A549 (cell line): ENCODE measurements around the gene EIF2S3. TPM values are rescaled to one million over a fixed set of nuclear protein-coding genes. Genes with fewer than 3 reads are reported as not detected.
"Not testable (repeated sequence)": the region's sequence is repeated elsewhere in the genome, so short reads cannot be mapped to it uniquely, and the experiment has no call there.

Source experiments
- ATAC-seq, 2 experiments: fragments of 200-7000 bp in 1 of 2; fragments of >200 bp in 1 of 2; cut with Nextera tagmentation in 1 of 2; cut with Tn5 transposase in 1 of 2; 3 replicates each; pipeline versions ENCODE4 v1.8.0 to v1.9.1; 2018 to 2020; ENCODE audit warnings: mild to moderate bottlenecking in 1 of 2, moderate library complexity in 1 of 2
- CTCF ChIA-PET: fragments of 300-600 bp; sonication (Branson Sonifier 250); formaldehyde crosslinking; extraction: SDS; loops from one replicate; lab custom pipeline; 2021; ENCODE audit warnings: antibody characterized with exemption, inconsistent platforms; lab: Yijun Ruan, JAX
- POLR2A ChIA-PET: fragments of 350-600 bp; formaldehyde crosslinking; extraction: SDS; loops from one replicate; lab custom pipeline; 2021; ENCODE audit warnings: antibody characterized with exemption, inconsistent platforms; lab: Yijun Ruan, JAX
- DNase-seq, 2 experiments: peaks; one replicate each; pipeline versions ENCODE4 v3.0.0 to v3.0.0-alpha.2; 2011 to 2016; ENCODE audit warnings: low read depth in 1 of 2, low spot score in 1 of 2
- FAIRE-seq: peaks from 2 replicates; lab custom pipeline; 2011; peaks lifted over from hg19 to GRCh38; lab: Jason Lieb, UNC
- H3K27ac ChIP-seq, 2 experiments: fragments of >200 bp; sonication (Bioruptor Twin); formaldehyde crosslinking; 3 replicates each; pipeline ENCODE4 v1.5.1; 2016 to 2017
- H3K4me1 ChIP-seq: fragments of >200 bp; sonication (Bioruptor Twin); formaldehyde crosslinking; 3 replicates; pipeline ENCODE4 v1.6.1; 2016
- H3K4me2 ChIP-seq: fragments of >200 bp; sonication (Bioruptor Twin); formaldehyde crosslinking; 3 replicates; pipeline ENCODE4 v1.6.1; 2016
- H3K4me3 ChIP-seq: fragments of >200 bp; sonication (Bioruptor Twin); formaldehyde crosslinking; 3 replicates; pipeline ENCODE4 v1.5.1; 2016
- H3K9me3 ChIP-seq: fragments of >200 bp; sonication (Bioruptor Twin); formaldehyde crosslinking; 3 replicates; pipeline ENCODE4 v1.6.1; 2016
- CBX2 ChIP-seq: fragments of 200-600 bp; sonication (generic); IDR thresholded peaks from 2 replicates; pipeline ENCODE4 v1.6.1; 2016; ENCODE audit warnings: low read depth, mild to moderate bottlenecking, borderline replicate concordance
- E2F6 ChIP-seq: IDR thresholded peaks from 2 replicates; pipeline ENCODE4 v1.6.1; 2012; ENCODE audit warnings: low read depth, borderline replicate concordance
- EHF ChIP-seq: fragments of 250-450 bp; sonication (Bioruptor Pico); IDR thresholded peaks from 2 replicates; pipeline ENCODE4 v1.5.0; 2020; ENCODE audit warnings: mild to moderate bottlenecking
- ESRRA ChIP-seq: fragments of 150-350 bp; IDR thresholded peaks from 2 replicates; pipeline ENCODE4 v1.6.1; 2014; ENCODE audit warnings: mild to moderate bottlenecking, low read length, borderline replicate concordance
- FOSB ChIP-seq: fragments of 250-450 bp; sonication (Bioruptor Pico); IDR thresholded peaks from 2 replicates; pipeline ENCODE4 v1.5.0; 2020; ENCODE audit warnings: mild to moderate bottlenecking, moderate library complexity
- FOSL2 ChIP-seq, 2 experiments: fragments of 450-650 bp in 1 of 2; fragments of >200 bp in 1 of 2; sonication (Bioruptor Twin) in 1 of 2; formaldehyde crosslinking; IDR thresholded peaks; 2 replicates each; pipeline versions ENCODE4 v1.5.0 to v1.6.1; 2016 to 2020; ENCODE audit warnings: mild to moderate bottlenecking in 1 of 2, moderate library complexity in 1 of 2
- HEYL ChIP-seq: fragments of 250-450 bp; sonication (Bioruptor Pico); IDR thresholded peaks from 2 replicates; pipeline ENCODE4 v1.8.0; 2021; ENCODE audit warnings: mild to moderate bottlenecking, moderate library complexity
- HOXB13 ChIP-seq: fragments of 250-450 bp; sonication (Bioruptor Pico); IDR thresholded peaks from 2 replicates; pipeline ENCODE4 v1.5.0; 2020; ENCODE audit warnings: low read depth, mild to moderate bottlenecking, moderate library complexity
- HOXB5 ChIP-seq: fragments of 250-450 bp; sonication (Bioruptor Pico); IDR thresholded peaks from 2 replicates; pipeline ENCODE4 v1.5.0; 2020; ENCODE audit warnings: mild to moderate bottlenecking, moderate library complexity
- JUNB ChIP-seq: fragments of >200 bp; sonication (Bioruptor Twin); formaldehyde crosslinking; IDR thresholded peaks from 2 replicates; pipeline ENCODE4 v1.6.1; 2016
- KDM1A ChIP-seq: fragments of 200-600 bp; sonication (generic); IDR thresholded peaks from 2 replicates; pipeline ENCODE4 v1.6.1; 2016; ENCODE audit warnings: low read depth, mild to moderate bottlenecking
- KDM5A ChIP-seq: fragments of 200-600 bp; sonication (generic); IDR thresholded peaks from 2 replicates; pipeline ENCODE4 v1.6.1; 2016; ENCODE audit warnings: antibody characterized with exemption, mild to moderate bottlenecking
- MAFK ChIP-seq: fragments of 450-650 bp; IDR thresholded peaks from 2 replicates; pipeline ENCODE4 v1.6.1; 2014; ENCODE audit not compliant: partially characterized antibody
- MYC ChIP-seq: IDR thresholded peaks from 2 replicates; pipeline ENCODE4 v1.6.1; 2012; ENCODE audit warnings: mild to moderate bottlenecking, inconsistent platforms, low read length, improper control_type of control experiment, borderline replicate concordance
- NR3C1 ChIP-seq: fragments of >200 bp; sonication (Bioruptor Twin); formaldehyde crosslinking; IDR thresholded peaks from 3 replicates; pipeline ENCODE4 v1.6.1; 2017
- PBX3 ChIP-seq: IDR thresholded peaks from 2 replicates; pipeline ENCODE4 v1.6.1; 2012
- RAD21 ChIP-seq, 2 experiments: fragments of >200 bp in 1 of 2; sonication (Bioruptor Twin) in 1 of 2; formaldehyde crosslinking in 1 of 2; IDR thresholded peaks in 1 of 2; conservative IDR thresholded peaks in 1 of 2; 2 replicates in 1 of 2; 3 replicates in 1 of 2; pipeline ENCODE4 v1.6.1; 2012 to 2018; ENCODE audit warnings: inconsistent platforms in 1 of 2
- RARB ChIP-seq: fragments of 250-450 bp; sonication (Bioruptor Pico); IDR thresholded peaks from 2 replicates; pipeline ENCODE4 v1.8.0; 2021; ENCODE audit warnings: mild to moderate bottlenecking, moderate library complexity
- RCOR1 ChIP-seq: fragments of 150-350 bp; IDR thresholded peaks from 2 replicates; pipeline ENCODE4 v1.6.1; 2014; ENCODE audit warnings: antibody characterized with exemption, low read length, low read depth
- RFX5 ChIP-seq: fragments of 450-650 bp; IDR thresholded peaks from 2 replicates; pipeline ENCODE4 v1.7.1; 2014; ENCODE audit warnings: antibody characterized with exemption, mild to moderate bottlenecking, moderate library complexity
- RNF2 ChIP-seq: fragments of 200-600 bp; sonication (generic); IDR thresholded peaks from 2 replicates; pipeline ENCODE4 v1.6.1; 2016; ENCODE audit warnings: low read depth, mild to moderate bottlenecking, antibody characterized with exemption, moderate library complexity, borderline replicate concordance
- ZC3H11A ChIP-seq: fragments of 450-650 bp; IDR thresholded peaks from 2 replicates; pipeline ENCODE4 v1.6.1; 2014; ENCODE audit warnings: antibody characterized with exemption, mild to moderate bottlenecking
- ZFP36 ChIP-seq: fragments of 450-650 bp; IDR thresholded peaks from 2 replicates; pipeline ENCODE4 v1.6.1; 2014; ENCODE audit warnings: borderline replicate concordance; ENCODE audit not compliant: partially characterized antibody
- ZSCAN20 ChIP-seq: fragments of 250-450 bp; sonication (Bioruptor Pico); IDR thresholded peaks from 2 replicates; pipeline ENCODE4 v1.8.0; 2022; ENCODE audit warnings: mild to moderate bottlenecking, moderate library complexity
- WGBS: methylation state at CpG from one replicate; pipeline ENCODE4 v1.1.6; 2017; ENCODE audit errors: missing lambda C conversion rate; 5-methylcytosine and 5-hydroxymethylcytosine counted together
- polyA plus RNA-seq, 4 experiments: library from polyadenylated mRNA; depleted of rRNA in 3 of 4; stranded (reverse); fragments of >200 nt; fragmentation: RNase III in 1 of 4; extraction: RNeasy Plus Mini Kit Qiagen cat#74134 plus additional on column Dnase treatment in 1 of 4; gene quantifications; 2 replicates in 3 of 4; 3 replicates in 1 of 4; pipeline ENCODE4 v1.2.3, GENCODE V29; 2011 to 2017

Gene EIF2S3
- polyA plus RNA-seq, 2 of the 4 experiments (the other 2 are of a cell fraction), result 219 to 259 TPM

- TF ChIP-seq RNF2 (no peak), EHF (no peak), RCOR1 (no peak)
- TF ChIP-seq, all 56 proteins: peak for 4
These were observed 8.7 kb downstream of the EIF2S3 start (continued) for GRCh38 chrX:24063488-24063887.

- POLR2A ChIA-PET, result no interaction called here
- FAIRE-seq (no peak), DNase-seq (no peak)
These were observed 15.1 kb downstream of the EIF2S3 start for GRCh38 chrX:24069877-24070276.

GRCh38 chrX:24079411-24079810 lies 24.7 kb downstream of the EIF2S3 start:
- FAIRE-seq (no peak), ATAC-seq (no peak), DNase-seq (no peak)
- WGBS, result 79% methylated on average over 5 of the region's 5 CpGs
- H3K9me3 ChIP-seq, result no peaks in the 10 kb centered on the region
- H3K4me2 ChIP-seq, result no peak overlapping the region
- H3K27ac ChIP-seq, result no peak overlapping the region
- POLR2A ChIA-PET, result no interaction called here
- no peak overlapping the region for H3K4me3 ChIP-seq
- no peak for TF ChIP-seq FOSL2 (IDR thresholded peaks at IDR 0.05)
- no peak for TF ChIP-seq FOSL2 (CRISPR knock-in tag; IDR thresholded peaks at IDR 0.05)
- TF ChIP-seq RNF2, result no peak
- TF ChIP-seq ESRRA, result no peak
- no peak for TF ChIP-seq ZFP36
- TF ChIP-seq RARB (CRISPR knock-in tag), result no peak
- TF ChIP-seq FOSB (CRISPR knock-in tag), result no peak
- no peak for TF ChIP-seq RFX5
- no peak for TF ChIP-seq RCOR1
- TF ChIP-seq HOXB13 (CRISPR knock-in tag), result no peak
- no peak for TF ChIP-seq NR3C1
- TF ChIP-seq MYC, result no peak
- no peak for TF ChIP-seq KDM1A
- TF ChIP-seq ZSCAN20, result no peak
- TF ChIP-seq E2F6, result no peak
- no peak for TF ChIP-seq JUNB
- TF ChIP-seq MAFK, result no peak
- H3K4me1 ChIP-seq, result peaks cover 29% of the 10 kb centered on the region
- CTCF ChIA-PET, result interaction anchor here (1.0 kb wide), 1 partner anchor 163 kb away, joined by 3 read pairs; no protein-coding TSS in a partner anchor

More at GRCh38 chrX:24069877-24070276, 15.1 kb downstream of the EIF2S3 start:
- no peak overlapping the region for H3K4me3 ChIP-seq
- no peaks in the 10 kb centered on the region for H3K9me3 ChIP-seq
- no peaks in the 10 kb centered on the region for H3K4me1 ChIP-seq
- no peak overlapping the region for H3K4me2 ChIP-seq
- ATAC-seq, result no peak; a peak in 1 of 6 replicates
- CTCF ChIA-PET, result interaction anchor here (0.6 kb wide), 1 partner anchor 427 kb away, joined by 3 read pairs; no protein-coding TSS in a partner anchor
- TF ChIP-seq KDM5A (no peak), HEYL (CRISPR knock-in tag) (no peak), JUNB (no peak), RFX5 (no peak), ZC3H11A (no peak)
- 74% methylated on average over 8 of the region's 9 CpGs for WGBS
- H3K27ac ChIP-seq, result no peak overlapping the region

- DNase-seq, H3K9me3 ChIP-seq, FAIRE-seq, POLR2A ChIA-PET, ATAC-seq, H3K4me3 ChIP-seq, H3K4me2 ChIP-seq: not testable (repeated sequence)
- H3K4me1 ChIP-seq, result peaks cover 30% of the 10 kb centered on the region
- 69% methylated on average over 8 of the region's 8 CpGs for WGBS
- CTCF ChIA-PET, result interaction anchor here (1.0 to 1.5 kb wide), 2 partner anchors 68 to 162 kb away, joined by 3 to 5 read pairs; partner anchors contain the start of gene ZFX
- H3K27ac ChIP-seq, result peak overlapping the region in 1 of 2 experiments; percentile 65; a peak in 3 of 6 replicates
These were observed 25.5 kb downstream of the EIF2S3 start for GRCh38 chrX:24080245-24080644.

GRCh38 chrX:24080704-24081103 lies 25.9 kb downstream of the EIF2S3 start:
- WGBS, result 78% methylated on average over 3 of the region's 3 CpGs
- no peak overlapping the region for H3K4me3 ChIP-seq
- H3K9me3 ChIP-seq, result no peaks in the 10 kb centered on the region
- ATAC-seq, result no peak
- no peak for DNase-seq
- POLR2A ChIA-PET, result no interaction called here
- peak overlapping the region; percentile 74 to 90 for H3K27ac ChIP-seq
- H3K4me2 ChIP-seq, result peak overlapping the region; percentile 79
- TF ChIP-seq HEYL (CRISPR knock-in tag) (no peak), CBX2 (no peak), NR3C1 (no peak), RNF2 (no peak), RARB (CRISPR knock-in tag) (no peak), RAD21 (conservative IDR thresholded peaks at IDR 0.05 in 1 of 2, IDR thresholded peaks at IDR 0.05 in 1 of 2) (no peak), PBX3 (no peak), HOXB5 (CRISPR knock-in tag) (no peak)
- TF ChIP-seq, all 56 proteins: peak for 0
- peak; percentile 96 for FAIRE-seq
- peaks cover 34% of the 10 kb centered on the region for H3K4me1 ChIP-seq
- CTCF ChIA-PET, result interaction anchor here (1.5 kb wide), 1 partner anchor 68 kb away, joined by 5 read pairs; the partner anchor contains the start of gene ZFX
